Dermis blood vessel endothelial cell (primary cell): Measurements from ENCODE around the gene CCDC38. TPM values are rescaled to one million over a fixed set of nuclear protein-coding genes. Genes with fewer than 3 reads are reported as not detected.

Experiments used
- DNase-seq: peaks from one replicate; pipeline ENCODE4 v3.0.0; 2010
- total RNA-seq: library from RNA; depleted of rRNA; stranded (reverse); fragments of >200 nt; gene quantifications from 2 replicates; pipeline ENCODE4 v1.2.3, GENCODE V29; 2014

The CCDC38 gene
- total RNA-seq, 1 donor from 2014 or later: not detected

- no peak for DNase-seq
These were observed 107.8 kb downstream of the CCDC38 start for GRCh38 chr12:95834572-95834971.

GRCh38 chr12:95830335-95831089 is 111.9 kb downstream of the CCDC38 start:
- no peak for DNase-seq

GRCh38 chr12:95829395-95829794 is 113.0 kb downstream of the CCDC38 start:
- DNase-seq: peak; percentile 55

GRCh38 chr12:95820096-95820703 is 122.2 kb downstream of the CCDC38 start:
- DNase-seq: peak; percentile 83

Other genes starting within 250 kb of the CCDC38 start
- gene NTN4, start 151.8 kb downstream of the CCDC38 start, total RNA-seq: 469 and 711 TPM in 2 replicates
- 14.5 and 15.4 TPM in 2 replicates for gene SNRPF, start 83.7 kb downstream of the CCDC38 start, total RNA-seq
- gene AMDHD1, start 717 bp upstream of the CCDC38 start, total RNA-seq: 0.28 TPM in 1 of 2 replicates, not detected in the other
- 0.14 and 0.17 TPM in 2 replicates for gene HAL, start 53.7 kb upstream of the CCDC38 start, total RNA-seq
- 111 and 137 TPM in 2 replicates for gene LTA4H, start 93.0 kb upstream of the CCDC38 start, total RNA-seq